WI38 (cell line): ENCODE measurements around the gene JUND.

Source experiments
- H3K4me3 ChIP-seq: 2 replicates; pipeline ENCODE4 v1.5.1; 2011; ENCODE audit warnings: low read depth, mild to moderate bottlenecking, control low read depth, low read length
- TF ChIP-seq, protein P1 (sequence below): IDR thresholded peaks from 2 replicates; pipeline ENCODE4 v1.5.1; 2012; ENCODE audit warnings: low read depth, mild to moderate bottlenecking, control low read depth, low read length

JUND gene

DNA sequence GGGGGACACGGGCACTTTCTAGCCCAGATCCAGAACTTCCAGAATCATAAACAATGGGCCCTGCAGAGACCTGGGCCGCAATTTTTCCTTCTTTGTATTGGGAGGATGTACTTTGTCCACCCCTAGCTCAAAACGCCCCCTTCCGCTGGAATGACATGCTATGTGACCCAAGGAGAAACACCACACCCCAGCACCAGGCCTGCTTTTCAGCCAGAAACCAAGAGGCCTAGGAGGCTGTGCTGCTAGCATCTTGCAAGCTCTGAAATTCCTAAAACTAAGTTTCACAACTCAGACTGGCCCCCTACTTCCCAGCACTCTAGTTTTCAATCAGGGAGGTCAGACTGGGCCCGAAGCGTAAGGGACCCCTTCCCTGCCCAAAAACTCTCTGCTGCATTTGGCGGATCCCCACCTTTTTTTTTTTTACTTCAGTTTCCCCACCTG is 40.9 kb upstream of the JUND start:
- H3K4me3 ChIP-seq: peak overlapping the region; percentile 83
- TF ChIP-seq, protein P1, sequence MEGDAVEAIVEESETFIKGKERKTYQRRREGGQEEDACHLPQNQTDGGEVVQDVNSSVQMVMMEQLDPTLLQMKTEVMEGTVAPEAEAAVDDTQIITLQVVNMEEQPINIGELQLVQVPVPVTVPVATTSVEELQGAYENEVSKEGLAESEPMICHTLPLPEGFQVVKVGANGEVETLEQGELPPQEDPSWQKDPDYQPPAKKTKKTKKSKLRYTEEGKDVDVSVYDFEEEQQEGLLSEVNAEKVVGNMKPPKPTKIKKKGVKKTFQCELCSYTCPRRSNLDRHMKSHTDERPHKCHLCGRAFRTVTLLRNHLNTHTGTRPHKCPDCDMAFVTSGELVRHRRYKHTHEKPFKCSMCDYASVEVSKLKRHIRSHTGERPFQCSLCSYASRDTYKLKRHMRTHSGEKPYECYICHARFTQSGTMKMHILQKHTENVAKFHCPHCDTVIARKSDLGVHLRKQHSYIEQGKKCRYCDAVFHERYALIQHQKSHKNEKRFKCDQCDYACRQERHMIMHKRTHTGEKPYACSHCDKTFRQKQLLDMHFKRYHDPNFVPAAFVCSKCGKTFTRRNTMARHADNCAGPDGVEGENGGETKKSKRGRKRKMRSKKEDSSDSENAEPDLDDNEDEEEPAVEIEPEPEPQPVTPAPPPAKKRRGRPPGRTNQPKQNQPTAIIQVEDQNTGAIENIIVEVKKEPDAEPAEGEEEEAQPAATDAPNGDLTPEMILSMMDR: no peak

DNA sequence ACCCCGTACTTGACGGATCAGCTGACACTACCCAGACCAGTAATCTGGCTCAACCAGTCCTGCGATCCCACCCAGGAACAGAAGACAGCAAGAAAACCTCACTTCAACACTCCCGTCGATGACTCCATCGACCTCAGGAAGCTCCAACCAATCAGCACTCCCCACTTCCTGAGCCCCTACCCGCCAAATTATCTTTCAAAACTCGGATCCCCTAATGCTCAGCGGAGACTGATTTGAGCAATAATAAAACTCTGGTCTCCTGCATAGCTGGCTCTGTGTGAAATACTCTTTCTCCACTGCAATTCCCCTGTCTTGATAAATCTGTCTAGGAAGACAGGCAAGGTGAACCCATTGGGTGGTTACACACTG is 40.3 kb upstream of the JUND start:
- TF ChIP-seq, protein P1: no peak
- H3K4me3 ChIP-seq: peak overlapping the region; percentile 83

DNA sequence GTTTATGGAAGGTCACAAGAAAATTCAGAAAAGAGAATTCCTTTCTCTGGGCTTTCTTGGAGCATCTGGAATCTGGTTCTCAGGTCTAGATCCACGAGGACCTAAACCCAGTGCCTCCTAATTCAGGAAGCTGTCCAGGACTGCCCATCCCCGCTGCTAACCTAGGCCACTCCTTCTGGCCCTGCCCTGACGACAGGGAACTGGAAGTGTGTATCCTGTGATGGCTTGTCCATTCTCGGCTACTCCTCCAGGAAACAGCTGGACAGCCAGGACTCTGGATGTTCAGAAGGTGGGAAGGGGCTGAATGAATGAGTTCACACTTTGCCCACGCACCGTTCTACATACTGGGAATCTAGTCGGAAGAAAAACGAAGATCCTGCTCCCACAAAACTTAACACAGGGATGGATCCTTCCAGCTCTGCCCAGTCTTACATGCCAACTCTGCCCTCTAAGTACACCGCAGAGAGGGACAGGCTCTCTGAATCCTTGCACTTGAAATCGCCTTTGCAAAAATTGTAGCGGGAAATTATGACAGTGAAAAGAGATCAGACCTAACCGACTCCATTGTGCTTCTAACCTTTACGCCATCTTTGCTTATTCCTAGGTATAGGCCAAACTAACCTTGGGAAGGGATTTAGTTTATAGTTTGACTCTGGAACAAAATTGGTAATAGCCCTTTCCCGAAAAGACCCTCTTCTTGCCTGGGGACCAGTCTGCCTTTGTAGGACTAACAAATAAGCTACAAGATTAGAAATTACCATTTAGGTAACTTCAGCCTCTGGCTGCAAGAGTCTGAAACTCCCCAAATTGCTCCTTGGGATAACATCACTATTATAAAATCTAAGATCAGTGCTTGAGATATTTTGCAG is 39.7 kb upstream of the JUND start:
- H3K4me3 ChIP-seq: no peak overlapping the region
- TF ChIP-seq, protein P1: no peak

DNA sequence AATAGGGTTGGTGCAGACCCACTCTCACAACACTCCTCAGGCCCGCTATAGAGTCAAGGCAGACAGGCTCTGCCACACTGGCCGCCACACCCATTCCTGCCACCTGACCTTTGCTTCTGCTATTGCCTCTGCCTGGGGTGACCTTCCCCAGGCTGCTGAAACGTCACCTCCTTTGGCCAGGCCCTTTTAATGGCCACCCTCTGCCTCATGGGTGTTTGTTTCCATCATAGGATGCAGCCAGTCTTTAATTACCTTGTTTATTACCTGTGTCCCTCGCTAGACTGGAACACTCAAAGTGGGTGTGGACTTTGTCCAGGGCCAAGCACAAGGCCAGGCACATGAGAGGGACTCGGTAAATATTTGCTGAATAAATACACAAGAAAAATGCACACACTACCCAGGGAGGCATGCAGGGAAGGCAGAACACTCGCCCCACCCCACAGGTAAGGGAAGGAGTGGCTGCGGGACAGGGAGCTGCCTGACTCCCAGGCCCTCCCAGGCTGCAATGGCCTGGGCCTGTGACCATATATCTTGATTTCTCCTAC is 38.2 kb upstream of the JUND start:
- no peak overlapping the region for H3K4me3 ChIP-seq
- TF ChIP-seq, protein P1: no peak

DNA sequence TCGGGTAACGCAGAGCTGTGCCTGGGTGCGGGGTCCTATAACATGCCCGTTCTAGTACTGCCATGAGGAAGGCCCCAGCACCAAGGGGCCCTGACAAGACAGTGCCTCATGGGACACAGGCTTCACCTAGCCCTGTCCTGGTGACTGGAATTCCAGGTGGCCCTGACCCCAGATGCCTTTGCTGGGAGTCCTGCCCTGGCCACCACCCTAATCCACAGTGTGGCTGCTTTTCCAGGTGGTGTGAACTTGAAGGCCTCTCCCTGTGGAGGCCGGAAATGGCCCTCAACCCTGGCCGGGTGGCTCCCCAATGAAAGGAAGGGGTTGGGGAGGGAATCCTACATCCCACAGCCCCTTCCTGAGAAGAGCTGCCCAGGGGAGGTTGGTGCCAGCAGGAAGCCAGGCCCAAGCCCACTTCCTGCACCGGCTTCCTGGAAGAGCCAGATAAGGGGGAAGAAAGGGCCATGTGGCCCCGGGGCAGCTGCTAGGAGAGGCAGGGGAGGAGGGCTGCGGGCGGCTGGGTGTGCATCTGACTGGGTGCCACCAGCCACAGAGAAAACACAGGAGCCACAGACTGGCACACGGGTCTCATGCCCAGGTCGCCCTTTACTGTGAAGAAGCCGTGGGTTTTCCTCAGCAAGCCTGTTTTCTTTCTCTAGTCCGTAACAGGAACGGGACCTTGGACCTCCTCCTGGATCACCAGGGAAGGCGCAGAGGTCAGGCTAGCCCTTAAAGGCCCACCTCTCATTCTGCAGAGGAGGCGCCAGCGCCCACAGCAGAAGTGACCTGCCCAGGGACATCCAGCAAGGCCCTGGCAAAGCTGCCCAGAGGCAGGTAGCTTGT is 36.8 kb upstream of the JUND start:
- TF ChIP-seq, protein P1: no peak
- H3K4me3 ChIP-seq: no peak overlapping the region

DNA sequence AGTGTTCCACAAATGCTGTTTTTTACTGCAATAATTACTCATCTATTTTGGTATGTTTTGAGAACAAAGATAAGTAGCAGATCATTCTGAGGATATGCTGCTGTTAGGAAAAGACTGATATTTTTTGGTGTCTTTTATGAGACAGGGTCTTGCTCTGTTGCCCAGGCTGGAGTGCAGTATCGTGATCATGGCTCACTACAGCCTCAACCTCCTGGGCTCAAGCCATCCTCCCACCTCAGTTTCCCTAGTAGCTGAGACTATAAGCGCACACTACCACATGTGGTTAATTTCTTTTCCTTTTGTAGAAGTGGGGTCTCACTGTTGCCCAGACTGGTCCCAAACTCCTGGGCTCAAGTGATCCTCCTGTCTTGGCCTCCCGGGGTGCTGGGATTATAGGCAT is 32.0 kb upstream of the JUND start:
- TF ChIP-seq, protein P1: no peak

More for the DNA sequence above, 32.0 kb upstream of the JUND start:
- H3K4me3 ChIP-seq: no peak overlapping the region
